HEK293T (cell line): ENCODE results near the gene CHIC2.

Source experiments
- BHLHE40 ChIP-seq: fragments of 450-650 bp; IDR thresholded peaks from 2 replicates; pipeline ENCODE4 v1.6.1; 2016; ENCODE audit warnings: mild to moderate bottlenecking, moderate library complexity, borderline replicate concordance
- CTBP1 ChIP-seq: fragments of 450-650 bp; IDR thresholded peaks from 2 replicates; pipeline ENCODE4 v1.6.1; 2016; ENCODE audit warnings: borderline replicate concordance
- PKNOX1 ChIP-seq: fragments of 450-650 bp; IDR thresholded peaks from 2 replicates; pipeline ENCODE4 v1.6.1; 2016

GRCh38 chr4:54089875-54090274 lies 25.5 kb upstream of the CHIC2 start:
- TF ChIP-seq CTBP1 (no peak), BHLHE40 (no peak), PKNOX1 (no peak)
